HG03342 (cell line): Measurements from ENCODE around the gene SGCA.

Experiments
- ATAC-seq: cut with Tn5 transposase; IDR thresholded peaks from one replicate; pipeline ENCODE4 v1.9.1; 2021; ENCODE audit warnings: mild to moderate bottlenecking, moderate library complexity; ENCODE audit not compliant: unreplicated experiment

SGCA gene

GRCh38 chr17:50192618-50193291, 26.9 kb downstream of the SGCA start:
- ATAC-seq = no peak

GRCh38 chr17:50194140-50194933, 28.5 kb downstream of the SGCA start:
- ATAC-seq = no peak

GRCh38 chr17:50194934-50195865, 29.4 kb downstream of the SGCA start:
- no peak for ATAC-seq

- no peak for ATAC-seq
Observed at GRCh38 chr17:50196036-50196435, 30.2 kb downstream of the SGCA start.

GRCh38 chr17:50196826-50197225, 31.0 kb downstream of the SGCA start:
- no peak for ATAC-seq

GRCh38 chr17:50198026-50198669, 32.3 kb downstream of the SGCA start:
- no peak for ATAC-seq

- ATAC-seq = no peak
Observed at GRCh38 chr17:50199211-50199802, 33.5 kb downstream of the SGCA start.

- ATAC-seq = no peak
Observed at GRCh38 chr17:50199803-50200456, 34.1 kb downstream of the SGCA start.

GRCh38 chr17:50200457-50201275, 34.9 kb downstream of the SGCA start:
- peak; percentile 61 for ATAC-seq

GRCh38 chr17:50201276-50201854, 35.6 kb downstream of the SGCA start, which contains the start of gene COL1A1:
TSS of gene COL1A1 (minus strand) at chr17:50201631. CDS start at chr17:50201513, 118 bp downstream.
- ATAC-seq = no peak

GRCh38 chr17:50203086-50203485, 37.3 kb downstream of the SGCA start:
- ATAC-seq = no peak

- ATAC-seq = no peak
Observed at GRCh38 chr17:50203604-50204345, 38.0 kb downstream of the SGCA start.

GRCh38 chr17:50204431-50204830, 38.6 kb downstream of the SGCA start:
- ATAC-seq = no peak

- no peak for ATAC-seq
Observed at GRCh38 chr17:50205111-50205962, 39.5 kb downstream of the SGCA start.

- ATAC-seq = no peak
Observed at GRCh38 chr17:50205963-50206505, 40.2 kb downstream of the SGCA start.

GRCh38 chr17:50206604-50207293, 40.9 kb downstream of the SGCA start:
- no peak for ATAC-seq
